ENCODE measurements around the gene DCUN1D4. TPM values are rescaled to one million over a fixed set of nuclear protein-coding genes. Genes with fewer than 3 reads are reported as not detected.

DCUN1D4 gene
- total RNA-seq, 2 experiments from 2014 or later, result 24.4 to 30.4 TPM

GRCh38 chr4:51836549-51836948, 6.4 kb upstream of the DCUN1D4 start:
- H3K4me3 ChIP-seq (ENCODE audit: low read depth, low read length, poor library complexity, severe bottlenecking), result no peak overlapping the region
- H3K4me2 ChIP-seq (ENCODE audit: low read length), result no peak overlapping the region
- TF ChIP-seq CTCF (conservative IDR thresholded peaks at IDR 0.05; ENCODE audit: low read length), result no peak
- TF ChIP-seq EZH2phosphoT487 (IDR thresholded peaks at IDR 0.05; ENCODE audit: borderline replicate concordance, low read depth, low read length), result no peak
- no peaks in the 10 kb centered on the region for H3K36me3 ChIP-seq (ENCODE audit: insufficient read depth, low read length)
- intact Hi-C loops (cut with micrococcal nuclease; ENCODE audit: unreplicated experiment), result no loop called here
- no peaks in the 10 kb centered on the region for H3K79me2 ChIP-seq (ENCODE audit: insufficient read depth, low read depth, low read length)
- H3K9me3 ChIP-seq (ENCODE audit: low read length), result no peaks in the 10 kb centered on the region
- H4K20me1 ChIP-seq (ENCODE audit: insufficient read depth, low read length), result no peaks in the 10 kb centered on the region
- BruUV-seq (replicated peaks), result no TSS peak
- DNase-seq (ENCODE audit: low spot score), result no peak
- ChIA-PET CTCF (ENCODE audit: unreplicated experiment) (no interaction called here), POLR2A (no interaction called here)
- H3K27ac ChIP-seq (ENCODE audit: low read depth, low read length, poor library complexity, severe bottlenecking), result no peak overlapping the region
- H3K4me1 ChIP-seq (ENCODE audit: insufficient read depth, low read length, poor library complexity, severe bottlenecking), result no peaks in the 10 kb centered on the region
- H2AFZ ChIP-seq (ENCODE audit: low read length), result no peak overlapping the region
- no peaks in the 10 kb centered on the region for H3K9me2 ChIP-seq (ENCODE audit: insufficient read depth, low read length)

DNA sequence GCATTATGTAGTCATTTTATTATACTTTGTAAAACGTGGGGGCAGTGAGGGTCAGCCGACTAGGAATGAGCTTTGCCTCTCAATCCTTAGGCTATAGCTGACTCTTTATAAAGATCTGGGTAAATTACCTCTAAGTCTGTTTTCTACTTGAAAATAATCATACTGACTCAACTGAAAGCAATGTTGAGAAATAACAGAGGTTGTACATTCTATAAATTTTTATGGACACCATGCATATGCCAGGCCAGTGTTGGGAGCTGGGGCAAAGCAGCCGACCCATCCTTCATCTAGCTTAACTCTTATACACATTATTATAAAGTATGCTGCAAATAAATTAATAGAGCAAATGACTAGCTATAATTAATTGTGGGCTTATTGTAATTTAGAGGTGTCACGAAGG, 2.2 kb upstream of the DCUN1D4 start:
- CTCF ChIA-PET (ENCODE audit: unreplicated experiment), result no interaction called here
- intact Hi-C loops (cut with micrococcal nuclease; ENCODE audit: unreplicated experiment), result loop anchor here (10.0 kb wide), 1 partner anchor 1904 kb away; no protein-coding TSS in a partner anchor

More for the DNA sequence above, 2.2 kb upstream of the DCUN1D4 start:
- no peaks in the 10 kb centered on the region for H3K9me3 ChIP-seq (ENCODE audit: low read length)
- no peak overlapping the region for H3K4me3 ChIP-seq (ENCODE audit: low read depth, low read length, poor library complexity, severe bottlenecking)
- no peak overlapping the region for H2AFZ ChIP-seq (ENCODE audit: low read length)
- no peak for DNase-seq (ENCODE audit: low spot score)
- H4K20me1 ChIP-seq (ENCODE audit: insufficient read depth, low read length), result peaks cover 8% of the 10 kb centered on the region; the same call in 1 of the 2 replicates
- POLR2A ChIA-PET, result interaction anchor here (1.1 to 1.4 kb wide), 2 partner anchors 9 to 197 kb away, joined by 3 to 6 read pairs; no protein-coding TSS in a partner anchor
- no peaks in the 10 kb centered on the region for H3K9me2 ChIP-seq (ENCODE audit: insufficient read depth, low read length)
- no peak for TF ChIP-seq EZH2phosphoT487 (IDR thresholded peaks at IDR 0.05; ENCODE audit: borderline replicate concordance, low read depth, low read length)
- TF ChIP-seq CTCF (conservative IDR thresholded peaks at IDR 0.05; ENCODE audit: low read length), result no peak
- H3K36me3 ChIP-seq (ENCODE audit: insufficient read depth, low read length), result no peaks in the 10 kb centered on the region
- peaks cover 16% of the 10 kb centered on the region for H3K4me1 ChIP-seq (ENCODE audit: insufficient read depth, low read length, poor library complexity, severe bottlenecking)
- H3K27ac ChIP-seq (ENCODE audit: low read depth, low read length, poor library complexity, severe bottlenecking), result no peak overlapping the region
- peaks cover 18% of the 10 kb centered on the region for H3K79me2 ChIP-seq (ENCODE audit: insufficient read depth, low read depth, low read length)
- no peak overlapping the region for H3K4me2 ChIP-seq (ENCODE audit: low read length)
- BruUV-seq (replicated peaks), result no TSS peak
